ENCODE results near the gene FOXF1.

GRCh38 chr16:86494039-86494564 lies 16.2 kb upstream of the FOXF1 start:
- TF ChIP-seq POLR2A (IDR thresholded peaks at IDR 0.05; ENCODE audit: low read length) (no peak), JUNB (IDR thresholded peaks at IDR 0.05) (no peak), CEBPB (IDR thresholded peaks at IDR 0.05) (no peak), CTCF (IDR thresholded peaks at IDR 0.05) (no peak), BCL3 (IDR thresholded peaks at IDR 0.05) (no peak), REST (IDR thresholded peaks at IDR 0.05) (no peak), EP300 (IDR thresholded peaks at IDR 0.05) (no peak), CHD2 (IDR thresholded peaks at IDR 0.05; ENCODE audit: low read length, partially characterized antibody) (no peak), ESRRA (IDR thresholded peaks at IDR 0.05; ENCODE audit: borderline replicate concordance, low read length) (no peak), EHMT2 (IDR thresholded peaks at IDR 0.05; ENCODE audit: low read depth) (no peak), MAX (IDR thresholded peaks at IDR 0.05) (no peak)
